HG02938 (cell line): ENCODE results near the gene PABPC1L2A.
"Not testable (repeated sequence)": the region's sequence is repeated elsewhere in the genome, so short reads cannot be mapped to it uniquely, and the experiment has no call there.

Experiments
- ATAC-seq: cut with Tn5 transposase; IDR thresholded peaks from one replicate; pipeline ENCODE4 v1.9.1; 2021; ENCODE audit warnings: mild to moderate bottlenecking, moderate library complexity; ENCODE audit not compliant: unreplicated experiment

Gene PABPC1L2A

GRCh38 chrX:73079024-73079562 lies at the start of gene PABPC1L2A:
TSS of gene PABPC1L2A (minus strand) at chrX:73079512. CDS start at chrX:73079386, 126 bp downstream.
- not testable (repeated sequence) for ATAC-seq

- ATAC-seq: no peak
Observed at GRCh38 chrX:73127700-73128241, 48.5 kb upstream of the PABPC1L2A start.

- ATAC-seq: no peak
Observed at GRCh38 chrX:73126240-73126639, 46.9 kb upstream of the PABPC1L2A start.

GRCh38 chrX:73099505-73099904 lies 20.2 kb upstream of the PABPC1L2A start:
- not testable (repeated sequence) for ATAC-seq

- not testable (repeated sequence) for ATAC-seq
Observed at GRCh38 chrX:73086766-73087165, 7.5 kb upstream of the PABPC1L2A start.

- not testable (repeated sequence) for ATAC-seq
Observed at GRCh38 chrX:73079884-73080283, 572 bp upstream of the PABPC1L2A start.

GRCh38 chrX:73078597-73078996 lies 715 bp downstream of the PABPC1L2A start:
- not testable (repeated sequence) for ATAC-seq

GRCh38 chrX:73076838-73077237 lies 2.5 kb downstream of the PABPC1L2A start:
- no peak for ATAC-seq

- ATAC-seq: no peak
Observed at GRCh38 chrX:73069365-73070035, 9.8 kb downstream of the PABPC1L2A start.

GRCh38 chrX:73068467-73069364 lies 10.6 kb downstream of the PABPC1L2A start:
- ATAC-seq: no peak

- ATAC-seq: not testable (repeated sequence)
Observed at GRCh38 chrX:73067761-73068466, 11.4 kb downstream of the PABPC1L2A start.

- no peak for ATAC-seq
Observed at GRCh38 chrX:73028876-73029275, 50.4 kb downstream of the PABPC1L2A start.
